Ovary (tissue), 10 donors: ENCODE results near the gene UBC. TPM values are rescaled to one million over a fixed set of nuclear protein-coding genes. Genes with fewer than 3 reads are reported as not detected.

ENCODE experiments used
- DNase-seq, 5 donors: peaks; one replicate each; pipeline ENCODE4 v3.0.0-alpha.2; 2019 to 2020
- H3K27ac ChIP-seq, 2 donors: fragments of 200-600 bp; one replicate each; pipeline versions ENCODE4 v1.5.1 to v1.8.0; 2019 to 2022
- H3K27me3 ChIP-seq: fragments of 200-600 bp; one replicate; pipeline ENCODE4 v1.8.0; 2022
- H3K36me3 ChIP-seq: fragments of 200-600 bp; sonication (generic); one replicate; pipeline ENCODE4 v1.5.1; 2019
- H3K4me1 ChIP-seq: one replicate; pipeline ENCODE4 v1.8.1; 2013; ENCODE audit warnings: mild to moderate bottlenecking, moderate library complexity; ENCODE audit not compliant: insufficient read depth
- H3K4me3 ChIP-seq: fragments of 200-600 bp; sonication (generic); one replicate; pipeline ENCODE4 v1.5.1; 2017
- H3K9me3 ChIP-seq, 2 donors: fragments of 200-600 bp in 1 of 2; sonication (generic) in 1 of 2; one replicate each; pipeline versions ENCODE4 v1.5.1 to v1.8.1; 2013 to 2019; ENCODE audit warnings: mild to moderate bottlenecking in 1 of 2, moderate library complexity in 1 of 2
- EP300 ChIP-seq: sonication (generic); formaldehyde crosslinking; IDR thresholded peaks from one replicate; pipeline ENCODE4 v1.6.1; 2017; ENCODE audit warnings: antibody characterized with exemption
- POLR2A ChIP-seq: fragments of 450-650 bp; IDR thresholded peaks from one replicate; pipeline ENCODE4 v1.6.1; 2017; ENCODE audit warnings: antibody characterized with exemption, mild to moderate bottlenecking, moderate library complexity
- WGBS, 3 donors: extraction: QIAGEN DNeasy Blood & Tissue Kit in 1 of 3; methylation state at CpG; one replicate each; pipeline versions ENCODE4 v1.1.5 to v1.1.7; 2013 to 2017; 5-methylcytosine and 5-hydroxymethylcytosine counted together
- intact Hi-C, 4 donors: fragments of 100-400 bp; cut with DNase I; formaldehyde crosslinking; loops; one replicate each; pipeline versions ENCODE4 v1.11.0 to v1.15.1; 2022 to 2023
- long read RNA-seq, 3 donors: library from polyadenylated mRNA in 2 of 3; unstranded in 2 of 3; transcript quantifications; one replicate each; pipeline ENCODE4 v2.0.0 and lab custom pipeline, GENCODE V29; 2021 to 2026
- polyA plus RNA-seq, 2 donors: library from polyadenylated mRNA; stranded (reverse); fragments of 200-250 nt in 1 of 2; fragments of 350-450 nt in 1 of 2; fragmentation: Illumina TruSeq in 1 of 2; extraction: RNeasy Lipid Tissue Mini Kit (QIAGEN cat#74804) in 1 of 2; gene quantifications; one replicate each; pipeline ENCODE4 v1.2.3, GENCODE V29; 2013 to 2014
- total RNA-seq, 7 donors: library from RNA; depleted of rRNA in 2 of 7; stranded (reverse); fragments of >200 nt in 2 of 7; fragmentation: NEBNext Ultra II Directional in 3 of 7; extraction: Animal tissue kit (Norgen Biotek cat#: 25700) in 3 of 7; gene quantifications; one replicate each; pipeline versions ENCODE4 v1.1.0 to v1.2.4, GENCODE V29; 2016 to 2023
- TF ChIP-seq, protein P1 (sequence below), 3 donors: fragments of 450-650 bp in 2 of 3; fragments of 200-600 bp in 1 of 3; IDR thresholded peaks; one replicate each; pipeline versions ENCODE4 v1.5.1 to v1.8.0; 2016 to 2022; ENCODE audit warnings: antibody characterized with exemption in 3 of 3, mild to moderate bottlenecking in 1 of 3
- donor health status: DM: no; HTN: no; CAD: no; lungs with moderate emphysema.
- donor health status: DM: no; HTN: no; CAD: no.
- donor health status: Bipolar disorder and iron deficiency.
- donor health status: DM: yes; HTN: yes; CAD: no.
- donor health status: DM: no; HTN: no; CAD: no.
- donor health status: DM: yes; HTN: yes; CAD: no.

Gene UBC
- total RNA-seq (1,000 to 10,000 TPM in 2 of 7 donors, 100 to 1,000 TPM in 5; 775 to 1,271 (median 837) TPM), polyA plus RNA-seq (1,000 to 10,000 TPM in 1 of 2 donors, 100 to 1,000 TPM in 1; 808 to 1,330 TPM)
- long read RNA-seq, donor 1, transcript UBC-205 (1 exons, 3,745 nt), result minor isoform, 365 of 2,254 reads
- long read RNA-seq, donor 1, transcript UBC-204 (2 exons, 624 nt), result minor isoform, 5 of 2,254 reads
- long read RNA-seq, donor 1, transcript UBC-201 (2 exons, 2,688 nt), result major isoform, 1,855 of 2,254 reads
- long read RNA-seq, donor 1, partial matches to known transcripts, result 4 of 2,254 reads
- long read RNA-seq, donor 1, other reads (novel, unspliced or antisense), result 22 of 2,254 reads
- long read RNA-seq, donor 2, transcript UBC-205 (1 exons, 3,745 nt), result major isoform, 541 of 844 reads
- long read RNA-seq, donor 2, transcript UBC-201 (2 exons, 2,688 nt), result minor isoform, 294 of 844 reads
- long read RNA-seq, donor 2, partial matches to known transcripts, result 0 of 844 reads
- long read RNA-seq, donor 2, other reads (novel, unspliced or antisense), result 7 of 844 reads
- long read RNA-seq, donor 3, transcript UBC-205 (1 exons, 3,745 nt), result minor isoform, 136 of 845 reads
- long read RNA-seq, donor 3, transcript UBC-201 (2 exons, 2,688 nt), result major isoform, 696 of 845 reads
- long read RNA-seq, donor 3, partial matches to known transcripts, result 1 of 845 reads
- long read RNA-seq, donor 3, other reads (novel, unspliced or antisense), result 11 of 845 reads

DNA sequence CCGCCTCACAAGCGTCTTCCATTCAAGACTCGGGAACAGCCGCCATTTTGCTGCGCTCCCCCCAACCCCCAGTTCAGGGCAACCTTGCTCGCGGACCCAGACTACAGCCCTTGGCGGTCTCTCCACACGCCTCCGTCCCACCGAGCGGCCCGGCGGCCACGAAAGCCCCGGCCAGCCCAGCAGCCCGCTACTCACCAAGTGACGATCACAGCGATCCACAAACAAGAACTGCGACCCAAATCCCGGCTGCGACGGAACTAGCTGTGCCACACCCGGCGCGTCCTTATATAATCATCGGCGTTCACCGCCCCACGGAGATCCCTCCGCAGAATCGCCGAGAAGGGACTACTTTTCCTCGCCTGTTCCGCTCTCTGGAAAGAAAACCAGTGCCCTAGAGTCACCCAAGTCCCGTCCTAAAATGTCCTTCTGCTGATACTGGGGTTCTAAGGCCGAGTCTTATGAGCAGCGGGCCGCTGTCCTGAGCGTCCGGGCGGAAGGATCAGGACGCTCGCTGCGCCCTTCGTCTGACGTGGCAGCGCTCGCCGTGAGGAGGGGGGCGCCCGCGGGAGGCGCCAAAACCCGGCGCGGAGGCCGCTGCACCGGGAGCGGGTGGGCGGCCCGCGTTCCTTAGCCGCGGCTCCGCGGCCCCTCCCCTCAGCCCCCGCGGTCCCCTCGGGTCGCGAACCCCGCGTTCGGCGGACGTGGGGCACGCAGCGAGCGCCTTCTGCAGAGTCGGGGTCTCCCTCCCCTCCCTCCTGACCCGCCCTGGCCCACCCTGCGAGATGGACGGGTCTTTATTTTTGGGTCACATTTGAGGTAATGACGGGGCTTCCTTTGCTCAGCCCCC is at the start of gene UBC:
Gene UBC (minus strand): TSS at position 259 of the 847 bp plus-strand sequence. CDS start 879 bp downstream, outside the sequence.
- Histone ChIP-seq H3K4me1 (peaks cover 5% of the 10 kb centered on the region), H3K4me3 (peak within 1 kb of the TSS; percentile 83), H3K36me3 (peaks cover 4% of the 10 kb centered on the region), H3K9me3 (peaks cover 0 to 13% of the 10 kb centered on the region in 2 donors), H3K27me3 (no peaks in the 10 kb centered on the region), H3K27ac (peak within 1 kb of the TSS; percentile 96 to 100)
- WGBS, 3 donors, result 0% methylated on average over 67 to 85 of the region's 85 CpGs
- TF ChIP-seq POLR2A, result peak; percentile 100
- TF ChIP-seq EP300, result peak; percentile 80
- TF ChIP-seq, protein P1, sequence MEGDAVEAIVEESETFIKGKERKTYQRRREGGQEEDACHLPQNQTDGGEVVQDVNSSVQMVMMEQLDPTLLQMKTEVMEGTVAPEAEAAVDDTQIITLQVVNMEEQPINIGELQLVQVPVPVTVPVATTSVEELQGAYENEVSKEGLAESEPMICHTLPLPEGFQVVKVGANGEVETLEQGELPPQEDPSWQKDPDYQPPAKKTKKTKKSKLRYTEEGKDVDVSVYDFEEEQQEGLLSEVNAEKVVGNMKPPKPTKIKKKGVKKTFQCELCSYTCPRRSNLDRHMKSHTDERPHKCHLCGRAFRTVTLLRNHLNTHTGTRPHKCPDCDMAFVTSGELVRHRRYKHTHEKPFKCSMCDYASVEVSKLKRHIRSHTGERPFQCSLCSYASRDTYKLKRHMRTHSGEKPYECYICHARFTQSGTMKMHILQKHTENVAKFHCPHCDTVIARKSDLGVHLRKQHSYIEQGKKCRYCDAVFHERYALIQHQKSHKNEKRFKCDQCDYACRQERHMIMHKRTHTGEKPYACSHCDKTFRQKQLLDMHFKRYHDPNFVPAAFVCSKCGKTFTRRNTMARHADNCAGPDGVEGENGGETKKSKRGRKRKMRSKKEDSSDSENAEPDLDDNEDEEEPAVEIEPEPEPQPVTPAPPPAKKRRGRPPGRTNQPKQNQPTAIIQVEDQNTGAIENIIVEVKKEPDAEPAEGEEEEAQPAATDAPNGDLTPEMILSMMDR (IDR thresholded peaks at IDR 0.05), result peak in 1 of 3 donors; percentile 35
- DNase-seq, result peak; percentile 91 to 94 (median 93)
- intact Hi-C loops, result loop anchor here in 3 of 4 donors (2.0 to 10.0 kb wide), 3 partner anchors 24 to 880 kb away; no protein-coding TSS in a partner anchor

DNA sequence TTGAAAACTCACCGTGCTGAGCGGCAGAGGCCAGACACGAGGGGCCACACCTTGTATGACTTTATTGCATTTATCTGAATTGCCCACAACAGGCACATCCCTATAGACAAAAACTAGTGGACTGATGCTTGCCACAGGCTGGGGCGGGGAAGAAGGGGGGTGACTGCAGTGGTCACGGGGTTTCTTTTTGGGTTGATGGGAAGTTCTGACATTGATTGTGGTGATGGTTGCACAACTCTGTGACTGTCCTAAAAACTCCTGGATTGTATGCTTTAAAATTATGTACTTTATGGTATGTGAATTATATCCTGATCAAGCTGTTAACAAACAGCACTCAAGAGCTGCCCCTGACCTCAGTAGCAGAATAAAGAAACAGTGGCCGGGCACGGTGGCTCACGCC is 48.8 kb upstream of the UBC start:
- WGBS, 3 donors, result 89 to 97% (median 95%) methylated on average over 8 of the region's 8 CpGs
- Histone ChIP-seq H3K27me3 (no peaks in the 10 kb centered on the region), H3K9me3 (no peaks in the 10 kb centered on the region), H3K4me1 (no peaks in the 10 kb centered on the region), H3K4me3 (no peak overlapping the region), H3K36me3 (no peaks in the 10 kb centered on the region), H3K27ac (no peak overlapping the region)
- intact Hi-C loops, result no loop called here
- DNase-seq, result no peak
- TF ChIP-seq EP300, result no peak
- no peak for TF ChIP-seq POLR2A
- TF ChIP-seq, protein P1 (IDR thresholded peaks at IDR 0.05), result no peak

- Histone ChIP-seq H3K4me3 (no peak overlapping the region), H3K36me3 (no peaks in the 10 kb centered on the region), H3K27ac (no peak overlapping the region), H3K27me3 (no peaks in the 10 kb centered on the region), H3K9me3 (no peaks in the 10 kb centered on the region), H3K4me1 (no peaks in the 10 kb centered on the region)
- TF ChIP-seq EP300, result no peak
- no peak for TF ChIP-seq POLR2A
- TF ChIP-seq, protein P1 (IDR thresholded peaks at IDR 0.05), result no peak
- intact Hi-C loops, result no loop called here
- no peak for DNase-seq
- 86 to 91% (median 86%) methylated on average over 29 of the region's 29 CpGs for WGBS, 3 donors
These were observed 46.6 kb upstream of the UBC start for GRCh38 chr12:124961055-124961454.

DNA sequence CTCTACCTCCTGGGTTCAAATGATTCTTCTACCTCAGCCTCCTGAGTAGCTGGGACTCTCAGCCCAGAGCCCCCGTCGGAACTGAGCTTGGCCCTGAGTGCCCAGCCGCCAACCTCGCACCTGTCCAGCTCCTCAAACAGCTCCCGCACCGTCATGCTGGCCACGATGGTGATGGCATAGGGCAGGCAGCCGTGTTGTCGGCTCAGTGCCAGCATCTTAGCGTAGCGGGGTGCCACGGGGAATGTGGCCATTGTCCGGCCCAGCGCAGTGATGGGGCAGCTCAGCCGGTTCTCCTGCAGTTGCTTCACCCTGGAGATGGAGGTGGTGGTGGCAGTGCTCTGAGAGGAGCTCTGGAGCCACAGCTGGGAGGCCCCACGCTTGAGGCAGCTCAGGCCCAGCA is 42.1 kb upstream of the UBC start:
- TF ChIP-seq, protein P1 (IDR thresholded peaks at IDR 0.05), result no peak
- no peak for TF ChIP-seq POLR2A
- WGBS, 3 donors, result 93 to 97% (median 94%) methylated on average over 16 of the region's 16 CpGs
- Histone ChIP-seq H3K4me1 (no peaks in the 10 kb centered on the region), H3K27me3 (no peaks in the 10 kb centered on the region), H3K36me3 (no peaks in the 10 kb centered on the region), H3K9me3 (no peaks in the 10 kb centered on the region), H3K4me3 (no peak overlapping the region), H3K27ac (no peak overlapping the region)
- intact Hi-C loops, result no loop called here
- no peak for DNase-seq
